BJ (cell line): ENCODE results near the gene STARD6. TPM values are rescaled to one million over a fixed set of nuclear protein-coding genes. Genes with fewer than 3 reads are reported as not detected.

Experiments used
- CTCF ChIA-PET: fragments of 350-600 bp; formaldehyde crosslinking; extraction: SDS; loops from one replicate; lab custom pipeline; 2021; ENCODE audit warnings: antibody characterized with exemption, inconsistent platforms; lab: Yijun Ruan, JAX
- POLR2A ChIA-PET: fragments of 300-600 bp; sonication (Branson Sonifier 250); formaldehyde crosslinking; extraction: SDS; loops from one replicate; lab custom pipeline; 2021; ENCODE audit warnings: antibody characterized with exemption; lab: Charles Lee
- DNase-seq: peaks from one replicate; pipeline ENCODE4 v3.0.0-alpha.2; 2011; ENCODE audit warnings: low read depth
- H3K27me3 ChIP-seq: 2 replicates; pipeline ENCODE4 v1.6.0; 2011; ENCODE audit warnings: low read length; ENCODE audit not compliant: control insufficient read depth, insufficient read depth
- H3K36me3 ChIP-seq: 2 replicates; pipeline ENCODE4 v1.5.1; 2011; ENCODE audit warnings: low read length; ENCODE audit not compliant: control insufficient read depth, insufficient read depth
- H3K4me3 ChIP-seq: 2 replicates; pipeline ENCODE4 v1.5.1; 2011; ENCODE audit warnings: low read depth, mild to moderate bottlenecking, control low read depth, low read length
- polyA plus RNA-seq: library from polyadenylated mRNA; depleted of rRNA; stranded (reverse); fragments of >200 nt; gene quantifications from 2 replicates; pipeline ENCODE4 v1.2.3, GENCODE V29; 2011
- TF ChIP-seq, protein P1 (sequence below): IDR thresholded peaks from 2 replicates; pipeline ENCODE4 v1.5.1; 2011; ENCODE audit warnings: low read depth, mild to moderate bottlenecking, control low read depth, inconsistent platforms, low read length, moderate library complexity; ENCODE audit not compliant: insufficient read depth

Gene STARD6
- polyA plus RNA-seq, 1 experiment: not detected

DNA sequence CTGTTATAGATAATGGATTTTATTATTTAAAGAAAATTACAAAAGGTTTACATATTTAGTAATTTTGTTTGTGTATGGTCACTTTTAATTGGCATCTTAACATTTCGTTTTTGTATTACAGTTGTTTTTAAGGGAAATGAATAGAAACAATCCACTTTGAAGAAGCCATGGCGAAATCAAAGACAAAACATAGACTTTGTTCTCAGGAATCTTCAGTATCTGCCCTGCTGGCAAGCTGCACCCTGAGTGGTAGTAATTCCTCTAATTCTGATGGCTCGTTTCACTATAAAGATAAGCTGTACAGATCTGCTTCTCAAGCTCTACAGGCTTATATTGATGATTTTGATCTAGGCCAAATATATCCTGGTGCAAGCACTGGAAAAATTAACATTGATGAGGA, 2.7 kb upstream of the STARD6 start:
- DNase-seq: no peak
- Histone ChIP-seq H3K27me3 (no peaks in the 10 kb centered on the region), H3K4me3 (no peak overlapping the region), H3K36me3 (no peaks in the 10 kb centered on the region)
- TF ChIP-seq, protein P1, sequence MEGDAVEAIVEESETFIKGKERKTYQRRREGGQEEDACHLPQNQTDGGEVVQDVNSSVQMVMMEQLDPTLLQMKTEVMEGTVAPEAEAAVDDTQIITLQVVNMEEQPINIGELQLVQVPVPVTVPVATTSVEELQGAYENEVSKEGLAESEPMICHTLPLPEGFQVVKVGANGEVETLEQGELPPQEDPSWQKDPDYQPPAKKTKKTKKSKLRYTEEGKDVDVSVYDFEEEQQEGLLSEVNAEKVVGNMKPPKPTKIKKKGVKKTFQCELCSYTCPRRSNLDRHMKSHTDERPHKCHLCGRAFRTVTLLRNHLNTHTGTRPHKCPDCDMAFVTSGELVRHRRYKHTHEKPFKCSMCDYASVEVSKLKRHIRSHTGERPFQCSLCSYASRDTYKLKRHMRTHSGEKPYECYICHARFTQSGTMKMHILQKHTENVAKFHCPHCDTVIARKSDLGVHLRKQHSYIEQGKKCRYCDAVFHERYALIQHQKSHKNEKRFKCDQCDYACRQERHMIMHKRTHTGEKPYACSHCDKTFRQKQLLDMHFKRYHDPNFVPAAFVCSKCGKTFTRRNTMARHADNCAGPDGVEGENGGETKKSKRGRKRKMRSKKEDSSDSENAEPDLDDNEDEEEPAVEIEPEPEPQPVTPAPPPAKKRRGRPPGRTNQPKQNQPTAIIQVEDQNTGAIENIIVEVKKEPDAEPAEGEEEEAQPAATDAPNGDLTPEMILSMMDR: no peak
- ChIA-PET POLR2A (no interaction called here), CTCF (no interaction called here)

DNA sequence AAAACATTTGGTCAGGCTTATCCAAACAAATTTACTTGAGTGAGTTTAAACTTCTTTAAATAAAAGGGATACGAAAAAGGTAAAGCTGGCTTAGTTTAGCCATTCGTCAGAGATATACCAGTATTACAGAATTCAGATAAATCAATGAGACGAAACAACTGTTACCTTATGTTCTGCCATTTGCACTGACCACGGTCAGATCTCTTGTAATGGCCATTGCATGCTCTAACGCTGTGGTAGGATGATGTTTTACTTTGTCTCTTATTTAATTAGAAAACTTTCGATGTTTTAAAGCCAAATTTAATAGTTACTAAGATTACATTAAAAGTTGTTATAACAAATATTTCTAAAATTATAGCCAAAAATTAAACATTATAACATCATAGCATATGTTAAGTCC, 1.6 kb upstream of the STARD6 start:
- Histone ChIP-seq H3K36me3 (no peaks in the 10 kb centered on the region), H3K27me3 (no peaks in the 10 kb centered on the region), H3K4me3 (peak overlapping the region; percentile 80)
- no peak for DNase-seq
- POLR2A ChIA-PET: interaction anchor here (0.6 kb wide), 1 partner anchor 138 kb away, joined by 4 read pairs; no protein-coding TSS in a partner anchor
- CTCF ChIA-PET: no interaction called here
- TF ChIP-seq, protein P1: no peak

DNA sequence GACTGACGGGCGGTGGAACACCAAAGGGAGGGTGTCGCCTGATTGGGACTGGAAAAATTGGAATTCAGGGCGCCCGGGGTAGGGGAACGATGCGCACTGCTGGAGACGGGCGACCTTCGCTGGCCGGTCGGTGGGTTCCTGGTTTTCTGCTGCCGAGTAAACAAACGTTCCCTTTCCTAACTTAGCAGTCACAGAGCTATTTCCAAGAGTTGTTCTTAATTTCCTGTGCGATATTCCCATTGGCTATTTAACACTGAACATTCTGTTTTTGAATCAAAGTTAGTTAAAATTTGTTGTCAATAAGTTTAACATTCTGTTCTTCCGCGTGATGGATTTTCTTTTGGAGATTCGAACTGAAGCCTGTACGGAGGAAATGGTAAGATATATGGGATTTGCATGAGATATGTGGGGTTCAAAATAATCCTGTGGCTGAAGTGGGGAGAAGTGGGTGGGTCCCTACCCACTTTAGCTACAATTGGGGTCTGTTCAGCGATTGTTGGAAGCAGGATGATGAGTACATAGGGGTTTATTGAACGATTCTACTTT, 910 bp upstream of the STARD6 start:
- TF ChIP-seq, protein P1: no peak
- Histone ChIP-seq H3K4me3 (peak overlapping the region; percentile 80), H3K27me3 (no peaks in the 10 kb centered on the region), H3K36me3 (no peaks in the 10 kb centered on the region)
- ChIA-PET CTCF (no interaction called here), POLR2A (no interaction called here)
- no peak for DNase-seq

DNA sequence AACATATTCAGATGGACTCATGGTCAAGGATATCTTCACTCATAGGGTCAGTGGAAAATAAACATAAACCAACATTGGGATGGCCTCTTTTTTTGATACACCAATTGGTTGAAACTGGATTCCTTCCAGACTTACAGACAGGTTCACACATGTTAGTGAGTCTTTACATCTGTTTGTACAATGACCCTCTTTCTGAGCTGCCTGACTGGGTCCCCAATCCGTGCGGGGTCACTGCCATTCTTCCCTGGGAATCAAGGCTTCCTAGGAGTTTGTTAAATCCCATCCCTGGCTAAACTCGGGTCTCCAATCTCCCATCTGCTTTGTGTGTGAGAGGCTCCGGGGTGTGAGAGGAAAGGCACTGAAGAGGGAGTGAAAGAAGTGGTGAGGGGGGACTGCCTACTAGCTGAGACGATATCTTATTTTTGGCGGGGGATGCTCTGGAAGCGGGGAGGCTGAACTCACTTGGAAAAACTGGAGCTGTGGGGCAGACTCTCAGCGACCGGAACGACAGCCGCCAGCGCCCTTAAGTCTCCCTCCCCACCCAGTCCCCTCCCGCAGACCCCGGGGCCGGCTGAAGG, 487 bp downstream of the STARD6 start:
- ChIA-PET POLR2A (interaction anchor here (0.5 kb wide), 1 partner anchor 12 kb away, joined by 3 read pairs; no protein-coding TSS in a partner anchor), CTCF (interaction anchor here (0.9 to 1.6 kb wide), 11 partner anchors 13 to 315 kb away, joined by 3 to 5 read pairs (median 3); no protein-coding TSS in a partner anchor)
- TF ChIP-seq, protein P1: no peak
- H3K36me3 ChIP-seq: no peaks in the 10 kb centered on the region
- H3K27me3 ChIP-seq: no peaks in the 10 kb centered on the region
- H3K4me3 ChIP-seq: peak overlapping the region; percentile 80
- DNase-seq: no peak

DNA sequence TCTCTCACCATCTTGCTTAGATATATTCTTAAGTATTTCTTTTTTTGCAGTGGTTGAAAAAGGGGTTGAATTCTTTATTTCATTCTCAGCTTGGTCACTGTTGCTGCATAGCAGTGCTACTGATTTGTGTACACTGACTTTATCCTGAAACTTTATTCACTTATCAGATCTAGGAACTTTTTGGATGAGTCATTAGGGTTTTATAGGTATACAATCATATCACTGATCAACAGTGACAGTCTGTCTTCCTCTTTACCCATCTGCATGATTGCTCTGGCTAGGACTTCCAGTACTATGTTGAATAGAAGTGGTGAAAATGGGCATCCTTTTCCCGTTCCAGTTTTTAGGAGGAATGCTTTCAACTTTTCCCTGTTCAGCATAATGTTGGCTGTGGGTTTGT, 6.5 kb downstream of the STARD6 start:
- CTCF ChIA-PET: no interaction called here
- TF ChIP-seq, protein P1: no peak
- POLR2A ChIA-PET: no interaction called here
- Histone ChIP-seq H3K4me3 (no peak overlapping the region), H3K27me3 (no peaks in the 10 kb centered on the region), H3K36me3 (no peaks in the 10 kb centered on the region)
- no peak for DNase-seq
